Measurements from ENCODE around the gene TTYH1.

DNA sequence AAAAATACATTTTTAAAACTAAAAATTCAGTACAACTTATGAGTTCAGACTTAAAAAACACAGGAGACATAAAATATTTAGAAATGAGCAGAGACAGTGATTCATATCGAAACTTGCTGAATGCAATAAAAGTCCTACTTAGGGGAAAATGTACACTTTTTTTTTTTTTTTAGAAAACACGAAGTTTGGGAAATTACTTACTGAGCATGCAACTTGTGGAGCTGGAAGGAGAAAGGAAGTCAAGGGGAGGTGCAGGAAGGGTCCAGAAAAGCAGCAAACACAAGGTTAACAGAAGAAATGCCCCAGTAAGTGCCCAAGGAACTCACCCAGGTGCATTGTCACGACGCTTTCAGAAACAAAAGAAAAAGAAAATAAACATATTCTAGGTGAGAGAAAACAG lies 31.9 kb upstream of the TTYH1 start:
- TF ChIP-seq, protein P1, sequence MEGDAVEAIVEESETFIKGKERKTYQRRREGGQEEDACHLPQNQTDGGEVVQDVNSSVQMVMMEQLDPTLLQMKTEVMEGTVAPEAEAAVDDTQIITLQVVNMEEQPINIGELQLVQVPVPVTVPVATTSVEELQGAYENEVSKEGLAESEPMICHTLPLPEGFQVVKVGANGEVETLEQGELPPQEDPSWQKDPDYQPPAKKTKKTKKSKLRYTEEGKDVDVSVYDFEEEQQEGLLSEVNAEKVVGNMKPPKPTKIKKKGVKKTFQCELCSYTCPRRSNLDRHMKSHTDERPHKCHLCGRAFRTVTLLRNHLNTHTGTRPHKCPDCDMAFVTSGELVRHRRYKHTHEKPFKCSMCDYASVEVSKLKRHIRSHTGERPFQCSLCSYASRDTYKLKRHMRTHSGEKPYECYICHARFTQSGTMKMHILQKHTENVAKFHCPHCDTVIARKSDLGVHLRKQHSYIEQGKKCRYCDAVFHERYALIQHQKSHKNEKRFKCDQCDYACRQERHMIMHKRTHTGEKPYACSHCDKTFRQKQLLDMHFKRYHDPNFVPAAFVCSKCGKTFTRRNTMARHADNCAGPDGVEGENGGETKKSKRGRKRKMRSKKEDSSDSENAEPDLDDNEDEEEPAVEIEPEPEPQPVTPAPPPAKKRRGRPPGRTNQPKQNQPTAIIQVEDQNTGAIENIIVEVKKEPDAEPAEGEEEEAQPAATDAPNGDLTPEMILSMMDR (conservative IDR thresholded peaks at IDR 0.05; ENCODE audit: low read length) = no peak
- no peak for TF ChIP-seq EZH2phosphoT487 (IDR thresholded peaks at IDR 0.05; ENCODE audit: borderline replicate concordance)

Data from Loucy (cell line).